GM19438 (cell line): ENCODE data around the gene FHOD3.

Source experiments
- ATAC-seq: cut with Tn5 transposase; IDR thresholded peaks from one replicate; pipeline ENCODE4 v1.9.1; 2021; ENCODE audit warnings: low read depth; ENCODE audit not compliant: unreplicated experiment

Gene FHOD3

DNA sequence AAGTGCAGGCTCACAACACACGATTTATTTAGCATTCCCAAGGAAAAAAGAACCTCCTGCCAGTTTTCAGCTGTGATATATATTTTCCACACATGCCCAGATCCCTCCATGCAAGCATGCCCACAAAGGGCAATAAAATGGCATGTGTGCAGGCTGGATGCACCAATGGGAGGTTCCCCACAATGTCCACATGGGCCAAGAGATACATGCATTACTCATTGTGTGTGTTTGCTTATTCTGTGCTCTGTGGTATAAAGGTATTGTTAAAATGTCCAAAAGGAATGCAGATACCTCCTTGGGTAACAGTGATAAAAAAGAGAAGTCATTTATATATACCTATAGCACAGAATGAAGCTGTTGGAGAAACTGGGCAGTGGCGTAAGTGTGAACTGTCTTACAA is 207.4 kb downstream of the FHOD3 start:
- no peak for ATAC-seq

GRCh38 chr18:36505665-36506064 is 208.2 kb downstream of the FHOD3 start:
- ATAC-seq, result no peak

GRCh38 chr18:36509646-36510197 is 212.2 kb downstream of the FHOD3 start:
- no peak for ATAC-seq

DNA sequence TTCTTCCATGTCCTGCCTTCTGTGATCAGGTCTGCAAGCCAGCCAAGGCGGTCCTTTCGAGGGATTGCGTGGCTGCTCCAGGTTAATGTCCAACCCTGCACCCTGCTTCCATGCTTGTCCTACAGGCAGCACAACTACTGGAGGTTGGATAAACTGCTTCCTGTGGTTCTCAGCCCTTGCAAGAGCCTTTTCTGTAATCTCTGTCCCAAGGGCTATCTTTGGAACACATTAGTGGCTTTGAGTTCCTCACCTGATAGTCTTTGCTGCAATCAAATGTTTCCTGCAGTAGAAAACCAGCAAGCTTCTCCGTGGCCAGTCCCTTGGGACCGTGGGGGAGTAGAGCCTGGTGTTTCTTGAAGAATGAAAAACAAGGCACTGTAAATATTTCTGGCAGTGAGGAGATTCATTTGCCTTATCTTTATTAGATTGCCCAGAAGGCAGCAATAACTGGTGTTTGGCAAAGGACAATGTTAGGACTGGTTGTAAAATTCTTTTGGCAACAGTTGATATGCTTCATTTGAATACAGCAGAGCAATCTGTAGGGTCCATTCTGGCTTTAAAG is 214.4 kb downstream of the FHOD3 start:
- no peak for ATAC-seq

DNA sequence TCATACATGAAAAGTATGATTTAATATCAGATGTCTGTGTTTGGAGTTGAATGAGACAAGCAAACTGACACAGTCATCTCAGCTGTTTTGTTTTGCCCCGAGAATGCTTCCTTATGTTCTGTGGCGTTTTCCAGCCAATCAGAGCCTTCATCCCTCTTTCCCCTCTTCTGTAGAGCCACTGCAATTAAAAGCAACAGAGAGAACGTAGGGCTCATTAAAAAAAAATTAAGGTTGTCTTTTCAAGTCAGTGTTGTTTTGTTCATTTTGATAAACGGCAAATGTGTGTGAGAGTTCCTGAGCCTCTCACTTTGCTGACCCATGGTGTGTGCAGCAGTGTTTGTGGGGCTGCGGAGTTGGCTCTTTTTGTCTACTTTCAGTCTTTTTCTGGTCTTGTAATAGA is 216.0 kb downstream of the FHOD3 start:
- no peak for ATAC-seq

DNA sequence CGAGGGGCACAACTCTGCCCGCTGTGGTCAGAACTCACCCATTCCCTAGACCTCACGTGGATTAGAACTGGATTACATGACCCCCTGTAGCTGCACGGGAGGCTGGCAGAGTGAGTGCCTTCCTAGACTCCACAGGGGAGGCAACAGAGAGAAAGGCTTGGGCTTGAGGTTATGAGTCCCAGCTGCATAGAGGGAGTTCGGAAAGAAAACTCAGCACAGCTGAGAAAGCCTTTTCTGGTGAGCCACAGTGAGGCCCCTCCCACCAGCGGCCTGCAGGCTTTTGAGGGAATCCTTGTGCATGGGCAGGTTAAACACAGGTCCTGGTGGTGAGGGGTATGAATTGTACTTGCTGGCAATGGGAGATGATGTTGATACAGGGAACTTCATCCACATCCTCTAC is 217.3 kb downstream of the FHOD3 start:
- no peak for ATAC-seq

- ATAC-seq, result no peak
Measured at GRCh38 chr18:36516258-36516657, 218.7 kb downstream of the FHOD3 start.

GRCh38 chr18:36516726-36517125 is 219.2 kb downstream of the FHOD3 start:
- no peak for ATAC-seq

DNA sequence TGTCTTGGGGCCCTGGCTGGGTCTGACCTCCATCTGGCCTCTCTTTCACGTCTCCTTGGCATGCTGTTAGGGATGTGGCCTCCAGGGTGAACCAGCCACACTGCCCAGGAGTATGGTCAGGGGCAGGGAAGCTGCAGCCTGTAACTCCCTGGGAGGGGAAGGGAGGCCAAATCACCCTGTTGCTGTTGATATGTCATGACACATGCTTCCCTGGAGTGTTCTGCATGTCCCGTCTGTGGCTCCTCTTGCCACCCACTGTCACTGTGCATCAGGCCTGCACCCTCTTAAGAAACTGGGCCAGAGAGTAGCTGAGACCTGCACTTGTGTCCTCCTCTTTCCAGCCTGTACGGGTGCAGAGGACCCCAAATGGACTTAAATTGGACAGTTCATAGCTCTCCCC is 221.3 kb downstream of the FHOD3 start:
- ATAC-seq, result no peak

- ATAC-seq, result no peak
Measured at GRCh38 chr18:36519358-36519757, 221.8 kb downstream of the FHOD3 start.

DNA sequence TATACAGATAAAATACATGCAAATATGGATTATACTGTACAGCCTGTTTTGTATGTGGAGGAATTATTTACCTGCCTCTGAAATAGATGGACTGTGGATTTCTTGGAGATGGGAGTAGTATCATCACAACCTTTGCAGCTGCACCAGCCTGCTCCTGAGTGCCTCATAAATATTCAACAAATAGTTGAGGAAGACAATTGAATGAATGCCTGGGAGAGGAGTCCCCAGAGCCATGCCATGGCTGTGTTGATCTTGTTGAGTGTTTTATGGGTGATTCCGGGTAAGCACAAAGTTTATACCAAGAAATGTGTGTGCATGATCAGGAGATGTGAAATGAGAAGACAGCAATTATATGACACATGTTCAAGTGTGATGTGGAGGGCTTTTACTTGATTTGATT is 225.0 kb downstream of the FHOD3 start:
- ATAC-seq, result no peak

DNA sequence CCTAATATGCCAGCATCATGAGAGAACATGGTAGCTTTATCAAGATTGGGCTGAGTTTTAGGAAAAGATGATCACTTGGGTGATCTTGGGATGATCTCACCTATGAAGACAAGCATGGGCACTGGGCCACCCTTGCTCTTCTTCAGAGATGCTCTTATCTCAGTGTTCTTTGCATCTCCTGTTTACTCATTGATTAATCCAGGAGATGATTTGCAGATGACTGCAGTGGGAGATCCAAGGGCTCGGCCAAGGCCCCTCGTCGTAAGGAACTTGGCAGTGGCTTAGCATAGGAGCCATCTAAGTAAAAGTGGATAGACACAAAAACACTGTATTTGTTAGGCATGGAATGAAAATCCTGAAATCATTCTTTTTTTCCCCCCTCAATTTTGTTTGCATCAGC is 228.4 kb downstream of the FHOD3 start:
- no peak for ATAC-seq

DNA sequence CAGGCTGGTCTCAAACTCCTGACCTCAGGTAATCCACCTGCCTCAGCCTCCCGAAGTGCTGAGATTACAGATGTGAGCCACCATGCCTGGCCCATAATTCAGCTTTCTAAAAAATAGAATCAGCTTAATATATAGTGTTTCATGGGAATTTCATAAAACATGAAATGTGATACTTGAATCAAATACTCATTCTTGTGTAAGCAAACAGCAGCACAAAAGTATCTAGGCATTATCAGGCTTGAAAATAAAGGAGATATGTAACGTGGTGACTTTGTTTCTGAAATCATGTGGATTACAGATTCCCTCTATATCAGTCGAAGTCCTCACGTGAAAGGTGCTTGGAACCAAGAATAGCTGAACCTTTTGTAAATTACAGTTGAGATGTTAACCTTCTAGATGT is 229.1 kb downstream of the FHOD3 start:
- no peak for ATAC-seq

DNA sequence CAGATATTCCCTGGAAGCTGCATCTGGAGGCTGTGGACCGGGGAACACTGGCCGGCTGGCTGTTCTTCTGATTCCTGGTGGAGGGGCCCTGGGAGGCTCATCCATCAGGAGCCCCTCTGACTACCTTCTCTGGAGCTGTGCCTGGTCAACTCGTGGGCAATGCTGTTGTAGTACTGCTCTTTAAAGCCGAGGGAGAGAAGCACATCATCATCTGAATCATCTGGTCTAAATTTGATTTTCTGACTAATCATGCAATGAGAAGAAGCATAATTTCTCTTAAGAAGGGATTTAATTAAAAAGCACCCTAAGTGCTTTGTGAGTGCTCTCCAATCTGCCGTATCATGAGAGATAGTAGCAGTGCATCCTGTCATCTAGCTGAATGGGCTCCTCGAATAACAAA is 229.5 kb downstream of the FHOD3 start:
- no peak for ATAC-seq

DNA sequence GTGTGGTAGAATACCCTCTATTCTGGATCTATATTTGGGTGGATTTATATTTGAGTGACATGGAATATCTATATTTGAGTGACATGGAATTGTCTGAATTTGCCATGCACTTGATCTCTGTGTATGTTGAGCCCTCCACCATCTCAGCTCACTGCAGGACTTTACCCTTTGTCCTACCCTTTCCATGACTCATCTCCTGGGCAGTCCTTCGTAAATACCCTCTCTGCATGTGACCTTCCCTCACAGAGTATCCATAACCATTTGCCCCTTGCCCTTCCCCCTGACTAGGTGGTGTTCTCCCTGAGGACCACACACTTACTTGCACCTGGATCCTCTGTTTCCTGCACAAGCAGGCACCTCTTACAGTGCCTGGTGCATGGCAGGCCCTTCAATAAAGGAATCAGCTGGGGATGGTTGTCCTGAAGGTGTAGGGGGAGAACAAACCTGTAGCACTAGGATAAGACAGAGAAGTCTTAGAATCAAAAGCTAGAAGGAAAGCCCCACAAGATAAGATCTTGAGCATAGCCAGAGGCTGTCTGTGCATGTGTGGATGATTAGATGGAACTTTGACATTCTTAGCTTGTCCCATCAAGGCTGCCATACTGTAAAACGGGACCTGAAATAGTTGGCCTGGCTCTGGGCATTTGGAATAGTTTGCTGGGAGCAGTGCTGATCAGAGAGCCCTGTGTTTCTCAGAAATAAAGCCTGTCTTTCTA is 230.4 kb downstream of the FHOD3 start:
- ATAC-seq, result no peak

GRCh38 chr18:36529747-36530146 is 232.2 kb downstream of the FHOD3 start:
- no peak for ATAC-seq

- ATAC-seq, result no peak
Measured at GRCh38 chr18:36530676-36531405, 233.3 kb downstream of the FHOD3 start.

DNA sequence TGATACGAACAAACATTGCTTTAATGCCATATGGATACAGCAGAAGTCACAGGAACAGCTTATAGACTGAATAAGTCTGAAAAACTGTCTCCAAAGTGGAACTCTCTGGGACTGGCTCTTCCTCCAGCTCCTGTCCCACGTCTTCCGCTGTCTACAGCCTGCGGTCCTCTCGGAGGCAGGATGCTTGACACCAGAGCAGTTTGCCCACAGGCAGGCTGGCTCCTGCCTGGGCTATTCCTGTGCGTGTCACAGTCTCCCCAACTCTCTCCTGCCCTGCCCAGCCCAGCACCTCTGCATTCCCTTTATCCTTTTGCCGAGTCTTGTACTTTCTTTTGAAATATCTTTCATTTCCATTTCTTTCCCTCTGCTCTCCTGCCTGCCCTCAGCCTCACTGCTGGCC is 234.1 kb downstream of the FHOD3 start:
- no peak for ATAC-seq

DNA sequence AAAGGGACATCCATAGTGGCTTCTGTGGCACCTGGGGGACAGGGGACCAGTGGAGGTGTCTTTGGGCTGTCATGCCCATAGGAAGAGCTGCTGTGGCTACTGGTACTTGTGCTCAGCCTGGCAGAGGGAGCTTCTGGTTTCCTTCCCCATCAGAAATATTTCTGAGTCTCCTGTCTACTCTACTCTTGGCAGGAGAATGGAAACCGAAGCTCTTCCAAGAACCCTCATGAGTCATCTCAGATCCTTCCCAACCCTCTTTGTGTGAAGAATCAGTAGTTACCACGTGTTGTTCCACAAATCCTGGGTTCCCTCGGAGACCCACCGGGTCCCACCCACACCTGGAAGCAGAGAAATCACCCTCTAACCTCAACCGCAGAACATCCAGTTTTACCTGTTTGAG is 234.9 kb downstream of the FHOD3 start:
- ATAC-seq, result no peak

DNA sequence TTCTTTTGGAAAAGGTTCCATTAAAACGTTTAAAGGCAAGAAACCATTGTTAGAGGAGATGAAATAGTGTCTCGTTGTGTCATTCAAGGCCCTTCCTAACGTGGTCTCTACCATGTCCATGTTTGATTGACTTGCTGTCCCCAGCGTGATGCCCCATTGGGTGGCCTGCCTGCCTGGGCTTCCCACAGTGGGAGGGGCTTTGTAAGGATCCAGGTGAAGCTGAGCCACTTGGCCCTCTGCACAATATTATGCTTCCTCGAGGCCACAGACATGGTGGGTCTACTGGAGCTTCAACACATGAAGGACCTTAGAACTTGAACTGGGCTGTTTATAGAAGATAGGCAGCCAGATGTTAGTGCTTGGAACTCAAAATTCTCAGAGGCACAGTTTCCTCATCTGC is 235.3 kb downstream of the FHOD3 start:
- ATAC-seq, result no peak

DNA sequence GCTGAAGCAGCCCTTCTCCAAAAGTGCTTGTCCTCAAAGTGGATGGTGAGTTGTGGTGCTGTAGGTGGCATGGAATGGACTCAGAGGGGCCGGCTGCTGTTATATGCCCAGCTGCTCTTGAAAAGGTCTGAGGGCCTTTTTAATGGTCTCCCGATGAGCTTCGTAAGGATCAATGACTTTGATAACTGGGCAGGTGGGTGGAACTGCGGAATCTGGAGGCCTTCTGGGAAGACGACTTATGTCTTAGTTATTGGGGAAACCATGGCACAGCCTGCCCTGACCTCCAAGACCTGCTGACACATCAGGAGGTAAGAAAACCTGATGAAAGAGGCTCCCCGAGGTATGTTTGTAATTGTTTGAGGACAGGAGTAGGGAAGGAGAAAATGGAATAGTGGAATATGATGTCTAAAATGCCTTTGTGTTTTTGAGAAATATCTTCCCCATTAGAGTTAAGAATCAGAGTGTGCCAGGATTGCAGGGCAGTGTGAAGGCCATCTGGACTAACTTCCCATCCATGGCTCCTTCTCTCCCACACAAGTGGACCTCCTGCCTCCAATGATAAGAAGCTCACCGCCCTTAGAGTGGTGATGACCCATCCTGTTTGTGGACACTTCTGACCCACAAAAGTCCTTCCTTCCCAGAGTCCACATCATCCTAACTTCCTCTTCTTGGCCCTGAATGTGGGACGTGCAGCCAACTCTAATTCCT is 236.1 kb downstream of the FHOD3 start:
- no peak for ATAC-seq
